KOPT-K1 (cell line): ENCODE results near the gene CALM3.

ENCODE experiments used
- H3K27ac ChIP-seq: fragments of 200-600 bp; sonication (generic); 2 replicates; pipeline ENCODE4 v1.5.1; 2016; ENCODE audit warnings: antibody characterized with exemption, mild to moderate bottlenecking, low read depth, low read length; ENCODE audit not compliant: poor library complexity, severe bottlenecking
- H3K36me3 ChIP-seq: fragments of 200-600 bp; sonication (generic); 2 replicates; pipeline ENCODE4 v1.5.1; 2017; ENCODE audit warnings: antibody characterized with exemption, mild to moderate bottlenecking, low read length, moderate library complexity; ENCODE audit not compliant: insufficient read depth
- H3K9me3 ChIP-seq: fragments of 200-600 bp; sonication (generic); 2 replicates; pipeline ENCODE4 v1.5.1; 2017; ENCODE audit warnings: antibody characterized with exemption, low read length, mild to moderate bottlenecking; ENCODE audit not compliant: insufficient read depth, poor library complexity, severe bottlenecking

CALM3 gene

DNA sequence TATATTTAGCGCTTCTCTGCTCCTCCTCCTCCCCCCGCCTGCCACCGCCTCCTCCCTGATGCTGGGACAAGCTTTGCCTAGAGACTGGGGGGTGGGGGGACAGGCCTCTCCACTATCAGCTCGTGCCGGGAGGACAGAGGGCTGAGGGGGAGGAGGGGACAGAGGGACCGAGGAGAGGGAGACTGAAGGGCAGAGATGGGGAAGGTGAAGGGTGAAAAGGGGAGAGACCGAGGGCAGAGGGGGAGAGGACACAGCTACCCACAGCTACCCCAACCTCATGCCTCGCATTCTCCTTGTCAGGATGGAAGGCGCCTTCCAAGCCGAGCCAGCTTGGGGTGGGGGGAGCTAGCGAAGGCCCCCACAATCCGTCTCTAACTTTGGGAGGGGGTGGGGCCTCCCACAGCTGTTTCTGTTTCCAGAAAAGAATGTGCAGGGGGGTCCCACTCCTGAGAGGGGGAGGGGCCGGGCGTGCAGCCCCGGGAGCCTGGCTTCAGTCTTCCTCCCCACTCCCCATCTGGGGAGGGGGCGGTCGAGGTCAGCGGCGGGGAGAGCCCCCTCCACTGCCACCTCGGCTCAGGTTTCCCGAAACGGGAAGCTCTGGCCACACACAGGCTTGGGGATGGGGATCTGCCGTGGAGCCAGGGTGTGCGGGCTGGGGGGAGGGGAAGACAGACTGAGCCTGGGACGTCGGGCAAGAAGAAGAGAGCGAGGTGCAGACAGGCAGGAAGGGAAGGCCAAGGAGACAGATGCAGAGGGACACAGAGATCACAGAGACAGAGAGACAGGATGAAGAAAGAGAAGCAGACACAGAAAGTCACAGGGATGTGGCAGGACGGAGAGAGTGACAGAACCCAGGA lies 58.2 kb downstream of the CALM3 start:
- Histone ChIP-seq H3K9me3 (no peaks in the 10 kb centered on the region), H3K27ac (no peak overlapping the region), H3K36me3 (no peaks in the 10 kb centered on the region)

DNA sequence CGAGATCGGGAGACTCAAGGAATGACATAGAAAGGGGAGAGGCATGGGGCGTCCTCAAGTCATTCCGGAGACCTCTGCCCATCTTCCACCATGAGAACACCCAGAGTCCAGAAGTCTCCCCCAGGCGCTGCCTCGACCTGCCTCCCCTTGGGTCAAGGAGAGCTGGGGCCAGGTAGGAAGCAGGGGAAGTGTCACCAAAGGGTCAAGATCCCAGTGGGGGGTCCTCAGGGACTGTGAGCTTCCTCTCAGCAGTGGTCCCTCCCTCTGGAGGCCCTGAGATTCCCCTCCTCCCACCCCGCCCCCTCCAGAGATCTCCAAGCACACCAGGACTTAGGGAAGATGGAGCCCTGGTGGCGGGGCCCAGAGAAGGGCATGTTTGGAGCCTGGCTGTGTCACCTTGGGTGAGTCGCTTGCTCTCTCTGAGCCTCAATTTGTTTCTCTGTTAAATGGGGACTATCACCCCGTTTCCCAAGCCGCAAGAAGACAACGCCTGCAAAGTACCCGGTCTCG lies 58.9 kb downstream of the CALM3 start:
- H3K36me3 ChIP-seq, result no peaks in the 10 kb centered on the region
- no peak overlapping the region for H3K27ac ChIP-seq
- no peaks in the 10 kb centered on the region for H3K9me3 ChIP-seq
